OCI-LY7 (cell line): ENCODE data around the gene SMARCD1. TPM values are rescaled to one million over a fixed set of nuclear protein-coding genes. Genes with fewer than 3 reads are reported as not detected.

ENCODE experiments used
- BruUV-seq: library from RNA; stranded (reverse); fragments of 400-500 nt; replicated peaks from 2 replicates; lab custom pipeline; 2021; lab: Mats Ljungman, UMichigan
- CTCF ChIA-PET: fragments of 300-600 bp; sonication (Branson Sonifier 250); formaldehyde crosslinking; loops from one replicate; lab custom pipeline; 2022; ENCODE audit warnings: antibody characterized with exemption; ENCODE audit not compliant: unreplicated experiment; lab: Charles Lee
- POLR2A ChIA-PET: fragments of 300-600 bp; sonication (Branson Sonifier 250); formaldehyde crosslinking; loops from one replicate; lab custom pipeline; 2022; ENCODE audit warnings: antibody characterized with exemption; lab: Charles Lee
- DNase-seq: peaks from one replicate; pipeline ENCODE4 v3.0.0-alpha.2; 2015; ENCODE audit warnings: low spot score
- H2AFZ ChIP-seq: fragments of 200-600 bp; sonication (generic), shearing (Covaris generic); 2 replicates; pipeline ENCODE4 v1.6.1; 2014; ENCODE audit warnings: mild to moderate bottlenecking, antibody characterized with exemption, low read length, moderate library complexity
- H3K27ac ChIP-seq: fragments of 200-600 bp; sonication (generic); 2 replicates; pipeline ENCODE4 v1.5.1; 2014; ENCODE audit warnings: mixed run types, low read depth, mild to moderate bottlenecking, moderate library complexity, low read length, inconsistent platforms; ENCODE audit not compliant: poor library complexity, severe bottlenecking
- H3K36me3 ChIP-seq: fragments of 200-600 bp; sonication (generic); 2 replicates; pipeline ENCODE4 v1.6.1; 2014; ENCODE audit warnings: mild to moderate bottlenecking, antibody characterized with exemption, low read length, moderate library complexity, mixed read lengths; ENCODE audit not compliant: insufficient read depth
- H3K4me1 ChIP-seq: fragments of 200-600 bp; sonication (generic); 2 replicates; pipeline ENCODE4 v1.5.1; 2014; ENCODE audit warnings: mild to moderate bottlenecking, low read length; ENCODE audit not compliant: insufficient read depth, poor library complexity, severe bottlenecking
- H3K4me2 ChIP-seq: fragments of 200-600 bp; sonication (generic); 2 replicates; pipeline ENCODE4 v1.6.1; 2014; ENCODE audit warnings: mild to moderate bottlenecking, low read length
- H3K4me3 ChIP-seq: fragments of 200-600 bp; sonication (generic); 2 replicates; pipeline ENCODE4 v1.5.1; 2014; ENCODE audit warnings: mild to moderate bottlenecking, low read depth, low read length; ENCODE audit not compliant: poor library complexity, severe bottlenecking
- H3K79me2 ChIP-seq: fragments of 200-600 bp; sonication (generic); 2 replicates; pipeline ENCODE4 v1.6.1; 2016; ENCODE audit warnings: low read depth, mild to moderate bottlenecking, low read length, moderate library complexity, mixed read lengths; ENCODE audit not compliant: insufficient read depth
- H3K9me2 ChIP-seq: fragments of 200-600 bp; sonication (generic); 2 replicates; pipeline ENCODE4 v1.6.1; 2016; ENCODE audit warnings: mild to moderate bottlenecking, low read length, mixed read lengths; ENCODE audit not compliant: insufficient read depth
- H3K9me3 ChIP-seq: fragments of 200-600 bp; sonication (generic); 2 replicates; pipeline ENCODE4 v1.6.1; 2014; ENCODE audit warnings: mild to moderate bottlenecking, mixed run types, low read length, mixed read lengths
- H4K20me1 ChIP-seq: fragments of 200-600 bp; sonication (generic); 2 replicates; pipeline ENCODE4 v1.6.1; 2014; ENCODE audit warnings: mild to moderate bottlenecking, antibody characterized with exemption, low read length, moderate library complexity, mixed read lengths; ENCODE audit not compliant: insufficient read depth
- EZH2phosphoT487 ChIP-seq: fragments of 200-600 bp; sonication (generic); IDR thresholded peaks from 2 replicates; pipeline ENCODE4 v1.6.1; 2018; ENCODE audit warnings: low read depth, borderline replicate concordance, mild to moderate bottlenecking, mixed run types, antibody characterized with exemption, low read length, moderate library complexity, mixed read lengths
- intact Hi-C: fragments of 100-400 bp; cut with micrococcal nuclease; formaldehyde crosslinking; loops from one replicate; pipeline ENCODE4 v1.10.0; 2022; ENCODE audit not compliant: unreplicated experiment
- total RNA-seq, 2 experiments: library from RNA; depleted of rRNA in 1 of 2; stranded (reverse); fragments of >200 nt in 1 of 2; shearing (Covaris generic) in 1 of 2; gene quantifications; 2 replicates each; pipeline ENCODE4 v1.2.3, GENCODE V29; 2014 to 2022
- TF ChIP-seq, protein P1 (sequence below): fragments of 200-600 bp; sonication (generic); conservative IDR thresholded peaks from 2 replicates; pipeline ENCODE4 v1.5.1; 2014; ENCODE audit warnings: mild to moderate bottlenecking, antibody characterized with exemption, low read length, moderate library complexity, mixed read lengths

The SMARCD1 gene
- total RNA-seq, 2 experiments from 2014 or later: 92.8 to 134 TPM

DNA sequence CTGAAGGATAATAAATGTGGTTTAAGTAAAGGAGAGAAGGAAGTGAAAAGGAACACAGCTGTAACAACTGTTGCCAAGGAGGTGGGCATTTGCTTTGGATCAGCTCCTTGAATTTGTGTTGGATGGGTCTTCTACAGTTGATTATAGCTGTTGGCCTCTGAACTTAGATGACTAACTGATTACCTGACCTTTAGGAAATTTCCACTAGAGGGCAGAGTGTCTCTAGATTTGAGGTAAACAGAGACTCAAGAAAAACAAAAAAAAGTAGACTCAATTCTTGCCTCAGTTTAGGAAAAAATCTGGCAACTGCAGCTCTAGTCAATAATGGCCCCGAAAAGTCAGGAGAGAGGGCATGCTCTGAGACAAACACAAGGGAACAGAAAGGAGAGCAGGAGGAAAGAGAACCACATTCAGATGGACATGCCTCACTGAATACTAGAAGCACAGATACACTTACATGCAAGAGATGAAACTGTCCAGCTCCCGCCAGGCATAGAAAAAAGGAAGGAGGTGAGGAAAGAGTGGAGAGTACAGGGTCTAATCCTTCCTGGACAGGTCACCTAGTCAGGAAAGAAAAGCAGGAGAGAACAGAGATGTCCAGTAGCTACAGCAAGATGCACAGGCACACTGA is 47.5 kb downstream of the SMARCD1 start:
- H2AFZ ChIP-seq: no peak overlapping the region
- no peak overlapping the region for H3K4me2 ChIP-seq
- no peaks in the 10 kb centered on the region for H3K79me2 ChIP-seq
- no peaks in the 10 kb centered on the region for H3K9me3 ChIP-seq
- BruUV-seq: no TSS peak
- H3K27ac ChIP-seq: no peak overlapping the region
- peaks cover 82% of the 10 kb centered on the region for H3K36me3 ChIP-seq
- ChIA-PET CTCF (interaction anchor here (0.6 to 1.8 kb wide), 5 partner anchors 21 to 182 kb away, joined by 3 to 10 read pairs (median 6); partner anchors contain the start of gene COX14), POLR2A (interaction anchor here (1.1 kb wide), 2 partner anchors 35 to 48 kb away, joined by 3 to 4 read pairs; partner anchors contain the start of gene CERS5)
- no peaks in the 10 kb centered on the region for H3K9me2 ChIP-seq
- DNase-seq: peak; percentile 69
- H3K4me1 ChIP-seq: no peaks in the 10 kb centered on the region
- intact Hi-C loops: loop anchor here (1.0 kb wide), 3 partner anchors 43 to 182 kb away; no protein-coding TSS in a partner anchor
- H4K20me1 ChIP-seq: no peaks in the 10 kb centered on the region
- no peak overlapping the region for H3K4me3 ChIP-seq
- TF ChIP-seq, protein P1, sequence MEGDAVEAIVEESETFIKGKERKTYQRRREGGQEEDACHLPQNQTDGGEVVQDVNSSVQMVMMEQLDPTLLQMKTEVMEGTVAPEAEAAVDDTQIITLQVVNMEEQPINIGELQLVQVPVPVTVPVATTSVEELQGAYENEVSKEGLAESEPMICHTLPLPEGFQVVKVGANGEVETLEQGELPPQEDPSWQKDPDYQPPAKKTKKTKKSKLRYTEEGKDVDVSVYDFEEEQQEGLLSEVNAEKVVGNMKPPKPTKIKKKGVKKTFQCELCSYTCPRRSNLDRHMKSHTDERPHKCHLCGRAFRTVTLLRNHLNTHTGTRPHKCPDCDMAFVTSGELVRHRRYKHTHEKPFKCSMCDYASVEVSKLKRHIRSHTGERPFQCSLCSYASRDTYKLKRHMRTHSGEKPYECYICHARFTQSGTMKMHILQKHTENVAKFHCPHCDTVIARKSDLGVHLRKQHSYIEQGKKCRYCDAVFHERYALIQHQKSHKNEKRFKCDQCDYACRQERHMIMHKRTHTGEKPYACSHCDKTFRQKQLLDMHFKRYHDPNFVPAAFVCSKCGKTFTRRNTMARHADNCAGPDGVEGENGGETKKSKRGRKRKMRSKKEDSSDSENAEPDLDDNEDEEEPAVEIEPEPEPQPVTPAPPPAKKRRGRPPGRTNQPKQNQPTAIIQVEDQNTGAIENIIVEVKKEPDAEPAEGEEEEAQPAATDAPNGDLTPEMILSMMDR: peak; percentile 94
- TF ChIP-seq EZH2phosphoT487: no peak

DNA sequence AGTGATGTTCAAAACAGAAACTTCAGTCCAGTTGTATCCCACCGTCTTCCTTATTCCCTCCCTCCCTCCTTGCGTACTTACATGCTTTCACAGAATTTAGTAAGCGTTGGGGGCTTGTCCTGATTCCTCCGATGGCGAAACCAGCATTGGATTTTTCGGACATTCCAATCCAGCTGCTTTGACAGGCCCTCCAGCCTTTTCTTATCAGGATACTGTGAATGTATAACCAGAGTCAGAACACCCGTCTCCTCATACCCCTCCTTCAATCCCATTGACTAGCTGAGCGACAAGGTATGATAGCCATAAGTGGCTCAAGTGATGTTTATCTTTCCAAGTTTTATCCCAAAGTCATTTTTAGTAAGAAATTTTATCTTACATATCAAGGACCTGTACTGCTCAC is 57.9 kb downstream of the SMARCD1 start:
- peaks cover 5% of the 10 kb centered on the region; the same call in 1 of the 2 replicates for H4K20me1 ChIP-seq
- no peak overlapping the region for H3K27ac ChIP-seq
- H3K4me3 ChIP-seq: no peak overlapping the region
- DNase-seq: no peak
- H3K4me2 ChIP-seq: no peak overlapping the region
- CTCF ChIA-PET: no interaction called here
- H3K36me3 ChIP-seq: peaks cover 53% of the 10 kb centered on the region
- H3K9me2 ChIP-seq: no peaks in the 10 kb centered on the region
- POLR2A ChIA-PET: interaction anchor here (0.9 kb wide), 1 partner anchor 215 kb away, joined by 4 read pairs; no protein-coding TSS in a partner anchor
- no peak overlapping the region for H2AFZ ChIP-seq
- intact Hi-C loops: no loop called here
- H3K9me3 ChIP-seq: no peaks in the 10 kb centered on the region
- no peaks in the 10 kb centered on the region for H3K79me2 ChIP-seq
- TF ChIP-seq EZH2phosphoT487: no peak
- TF ChIP-seq, protein P1: no peak
- BruUV-seq: no TSS peak
- no peaks in the 10 kb centered on the region for H3K4me1 ChIP-seq

DNA sequence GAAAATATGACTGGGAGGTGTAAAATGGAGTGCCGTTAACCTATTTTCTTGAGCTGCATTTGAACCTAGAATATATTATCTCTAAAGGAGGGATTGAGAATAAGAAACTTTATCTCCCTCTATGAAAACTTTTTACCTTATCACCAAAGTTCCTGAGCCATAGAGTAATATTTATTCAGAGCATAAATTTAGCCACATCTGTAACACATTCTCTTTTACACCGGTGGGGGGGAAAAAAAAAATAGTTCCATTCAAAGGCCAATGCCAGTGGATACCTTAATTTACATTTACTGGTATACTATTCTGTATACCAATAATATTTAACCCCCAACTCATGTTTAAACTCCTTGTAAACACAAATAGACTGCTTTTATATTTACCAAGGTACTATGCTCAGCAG is 60.3 kb downstream of the SMARCD1 start:
- Histone ChIP-seq H3K9me2 (no peaks in the 10 kb centered on the region), H3K36me3 (peaks cover 37% of the 10 kb centered on the region), H3K27ac (no peak overlapping the region), H3K9me3 (no peaks in the 10 kb centered on the region), H3K79me2 (no peaks in the 10 kb centered on the region), H4K20me1 (peaks cover 5% of the 10 kb centered on the region; the same call in 1 of the 2 replicates), H3K4me3 (no peak overlapping the region), H3K4me2 (no peak overlapping the region), H2AFZ (no peak overlapping the region), H3K4me1 (no peaks in the 10 kb centered on the region)
- intact Hi-C loops: no loop called here
- no peak for DNase-seq
- TF ChIP-seq, protein P1: no peak
- no peak for TF ChIP-seq EZH2phosphoT487
- ChIA-PET POLR2A (no interaction called here), CTCF (no interaction called here)
- no TSS peak for BruUV-seq
